Measurements from ENCODE around the gene RETN.

GRCh38 chr19:7676376-7676775 is 7.5 kb downstream of the RETN start:
- TF ChIP-seq CTCF (conservative IDR thresholded peaks at IDR 0.05; ENCODE audit: low read depth, low read length), result no peak
- no peak for TF ChIP-seq EZH2 (IDR thresholded peaks at IDR 0.05; ENCODE audit: borderline replicate concordance, low read depth, low read length, poor library complexity, severe bottlenecking)

All from A673 (cell line).